ENCODE measurements around the gene CBX4.

The CBX4 gene

DNA sequence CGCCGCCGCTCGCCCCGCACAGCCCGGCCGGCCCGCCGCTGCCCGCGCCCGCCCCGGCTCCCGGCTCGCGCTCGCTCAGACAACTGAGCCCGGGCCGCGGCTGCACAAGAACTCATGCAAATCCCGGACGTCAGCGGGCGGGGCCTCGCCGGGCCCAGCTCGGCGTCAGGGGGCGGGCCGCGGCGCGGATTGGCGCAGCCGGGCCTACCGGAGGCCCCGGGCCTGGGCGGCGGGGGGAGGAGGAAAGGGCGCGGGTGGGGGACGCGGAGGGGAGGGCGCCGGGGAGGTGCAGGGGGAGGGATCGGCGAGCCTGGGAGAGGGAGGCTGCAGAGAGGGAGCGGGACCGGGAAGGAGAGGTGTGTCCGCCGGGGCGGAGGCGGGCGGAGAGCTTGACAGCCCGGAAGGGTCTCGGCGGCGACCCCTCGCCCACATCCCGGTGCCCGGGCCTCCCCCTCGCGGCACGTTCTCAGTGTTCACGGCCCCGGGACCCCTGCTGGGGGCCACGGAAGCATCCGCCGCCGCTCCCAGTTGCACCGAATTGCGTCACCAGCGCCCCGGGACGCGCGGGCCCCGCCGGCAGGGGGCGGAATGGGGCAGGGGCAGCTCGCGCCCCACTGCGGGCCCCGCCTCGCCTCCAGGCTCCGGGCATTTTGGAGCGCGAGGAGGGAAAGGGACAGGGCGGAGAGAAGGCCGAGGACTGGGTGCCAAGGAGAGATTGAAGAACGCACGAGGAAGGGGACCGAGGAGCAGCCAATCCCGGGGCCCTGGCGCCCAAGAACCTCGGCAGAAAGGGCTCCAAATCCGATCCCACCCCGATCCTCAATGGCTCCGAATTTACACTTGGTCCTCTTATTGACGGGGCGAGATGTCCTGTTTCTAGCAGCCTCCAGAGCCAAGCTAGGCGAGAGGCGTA lies at the start of gene CBX4:
CBX4 (minus strand) TSS at position 85 of the 913 bp plus-strand sequence. CDS start 189 bp downstream, outside the sequence.
- peak within 1 kb of the TSS; percentile 98 for H3K27ac Mint-ChIP-seq
- DNase-seq: peak; percentile 95

GRCh38 chr17:79888009-79888540 lies 48.8 kb upstream of the CBX4 start:
- DNase-seq: no peak
- Mint-ChIP-seq H3K4me3 (no peak overlapping the region), H3K27me3 (peaks cover 61% of the 10 kb centered on the region), H3K27ac (no peak overlapping the region), H3K36me3 (no peaks in the 10 kb centered on the region), H3K9me3 (no peaks in the 10 kb centered on the region), H3K4me1 (no peaks in the 10 kb centered on the region)
- CTCF ChIA-PET: no interaction called here

More for the DNA sequence above, at the start of gene CBX4:
- CTCF ChIA-PET: interaction anchor here (0.6 to 4.5 kb wide), 10 partner anchors 15 to 155 kb away, joined by 3 to 27 read pairs (median 6); partner anchors contain the start of gene CBX8
- peak within 1 kb of the TSS; percentile 99 for H3K4me3 Mint-ChIP-seq
- peaks cover 60% of the 10 kb centered on the region for H3K4me1 Mint-ChIP-seq
- peaks cover 23% of the 10 kb centered on the region for H3K36me3 Mint-ChIP-seq
- peaks cover 56% of the 10 kb centered on the region for H3K27me3 Mint-ChIP-seq
- H3K9me3 Mint-ChIP-seq: no peaks in the 10 kb centered on the region

DNA sequence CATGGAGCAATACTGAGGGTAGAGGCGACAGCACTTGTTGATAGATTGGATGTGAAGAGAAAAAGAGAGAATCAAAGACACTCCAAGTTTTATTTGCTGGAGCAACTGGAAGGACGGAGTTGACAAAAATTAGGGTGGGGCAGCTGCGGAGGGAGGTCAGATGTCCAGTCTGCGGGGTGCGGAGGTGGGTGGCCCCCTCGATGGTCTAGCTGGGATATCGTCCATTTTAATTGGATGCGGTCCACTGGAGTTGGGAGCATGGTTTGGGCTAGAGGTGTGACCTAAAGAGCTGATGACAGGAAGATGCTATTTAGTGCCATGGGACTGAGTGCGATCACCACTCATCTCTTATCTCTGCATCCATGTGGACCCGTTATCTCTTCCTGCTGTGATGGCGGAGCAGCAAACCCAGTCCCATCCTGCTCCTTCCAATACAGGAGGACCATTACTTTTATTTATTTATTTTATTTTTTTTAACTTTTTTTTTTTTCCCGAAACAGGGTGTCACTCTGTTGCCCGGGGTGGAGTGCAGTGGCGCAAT lies 48.3 kb upstream of the CBX4 start:
- no peak for DNase-seq
- Mint-ChIP-seq H3K4me3 (no peak overlapping the region), H3K9me3 (no peaks in the 10 kb centered on the region), H3K36me3 (no peaks in the 10 kb centered on the region), H3K27me3 (peaks cover 60% of the 10 kb centered on the region), H3K4me1 (no peaks in the 10 kb centered on the region), H3K27ac (no peak overlapping the region)
- CTCF ChIA-PET: no interaction called here

DNA sequence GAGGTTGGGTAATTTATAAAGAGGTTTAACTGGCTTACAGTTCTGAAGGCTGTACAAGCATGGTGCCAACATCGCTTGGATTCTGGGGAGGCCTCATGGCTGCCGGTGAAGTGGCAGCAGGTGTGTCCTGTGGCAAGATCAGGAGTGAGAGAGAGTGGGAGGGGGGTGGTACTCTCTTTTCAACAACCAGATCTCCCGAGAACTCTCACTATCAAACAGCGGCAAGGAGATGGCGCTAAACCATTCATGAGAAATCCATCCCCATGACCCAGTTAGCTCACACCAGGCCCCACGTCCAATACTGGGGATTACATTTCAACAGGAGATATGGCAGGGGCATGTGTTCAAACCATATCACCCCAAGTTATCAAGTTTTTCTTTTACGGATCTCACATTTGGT lies 44.0 kb upstream of the CBX4 start:
- H3K4me3 Mint-ChIP-seq: no peak overlapping the region
- H3K9me3 Mint-ChIP-seq: no peaks in the 10 kb centered on the region
- no peaks in the 10 kb centered on the region for H3K36me3 Mint-ChIP-seq
- no peak overlapping the region for H3K27ac Mint-ChIP-seq
- CTCF ChIA-PET: no interaction called here
- no peaks in the 10 kb centered on the region for H3K4me1 Mint-ChIP-seq
- no peak for DNase-seq
- H3K27me3 Mint-ChIP-seq: peaks cover 54% of the 10 kb centered on the region

GRCh38 chr17:79878329-79878947 lies 39.2 kb upstream of the CBX4 start:
- Mint-ChIP-seq H3K4me3 (no peak overlapping the region), H3K36me3 (no peaks in the 10 kb centered on the region), H3K9me3 (no peaks in the 10 kb centered on the region), H3K27me3 (peaks cover 39% of the 10 kb centered on the region), H3K4me1 (peaks cover 6% of the 10 kb centered on the region), H3K27ac (no peak overlapping the region)
- DNase-seq: no peak
- CTCF ChIA-PET: no interaction called here

- Mint-ChIP-seq H3K4me3 (no peak overlapping the region), H3K4me1 (peaks cover 12% of the 10 kb centered on the region), H3K27me3 (peaks cover 40% of the 10 kb centered on the region), H3K27ac (no peak overlapping the region), H3K36me3 (no peaks in the 10 kb centered on the region), H3K9me3 (no peaks in the 10 kb centered on the region)
- CTCF ChIA-PET: no interaction called here
- DNase-seq: no peak
These were observed 37.8 kb upstream of the CBX4 start for GRCh38 chr17:79877041-79877440.

DNA sequence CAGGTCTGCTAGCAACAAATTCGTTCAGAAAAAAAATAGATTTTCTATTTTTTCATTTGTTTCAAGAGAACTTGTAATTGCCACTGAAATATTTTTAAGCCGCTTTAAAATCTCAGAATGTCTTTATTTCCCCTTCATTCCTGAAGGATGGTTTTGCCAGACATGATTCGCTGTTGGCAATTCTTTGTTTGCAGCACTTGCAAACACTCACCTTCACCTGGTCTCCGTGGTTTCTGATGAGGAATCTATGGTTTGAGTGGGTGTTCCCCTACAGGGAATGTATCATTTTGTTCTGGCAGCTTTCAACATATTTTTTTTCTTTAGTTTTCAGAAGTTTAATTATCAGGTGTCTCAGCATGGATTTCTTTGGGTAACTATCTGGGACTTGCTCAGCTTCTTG lies 36.3 kb upstream of the CBX4 start:
- peaks cover 44% of the 10 kb centered on the region for H3K27me3 Mint-ChIP-seq
- no peak overlapping the region for H3K4me3 Mint-ChIP-seq
- no peaks in the 10 kb centered on the region for H3K36me3 Mint-ChIP-seq
- peaks cover 14% of the 10 kb centered on the region for H3K4me1 Mint-ChIP-seq
- no peaks in the 10 kb centered on the region for H3K9me3 Mint-ChIP-seq
- no peak for DNase-seq
- no peak overlapping the region for H3K27ac Mint-ChIP-seq
- CTCF ChIA-PET: no interaction called here

DNA sequence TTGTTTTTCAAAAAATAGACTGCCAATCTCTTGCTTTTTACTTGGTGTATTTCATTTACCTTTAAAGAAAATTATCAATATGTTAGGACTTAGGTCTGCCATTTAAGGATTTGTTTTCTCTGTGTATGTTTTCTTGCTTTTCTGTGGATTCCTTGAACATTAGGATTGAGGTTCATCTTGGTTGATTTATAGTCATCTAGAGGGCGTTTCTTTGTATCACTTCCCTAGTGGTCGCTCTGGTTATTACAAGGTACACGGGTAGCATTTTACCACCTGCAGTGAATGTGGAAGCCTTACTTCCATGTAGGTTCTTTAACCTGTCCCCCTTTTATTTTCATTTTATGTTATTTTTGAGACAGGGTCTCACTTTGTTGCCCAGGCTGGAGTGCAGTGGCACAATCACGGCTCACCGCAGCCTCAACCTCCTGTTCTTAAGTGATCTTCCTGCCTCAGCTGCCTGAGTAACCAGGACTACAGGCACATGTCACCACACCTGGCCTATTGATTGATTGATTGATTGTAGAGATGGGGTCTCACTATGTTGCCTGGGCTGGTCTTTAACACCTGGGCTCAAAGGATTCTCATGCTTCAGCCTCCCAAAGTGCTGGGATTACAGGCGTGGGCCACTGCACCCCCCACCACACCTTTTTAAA lies 35.2 kb upstream of the CBX4 start:
- H3K4me3 Mint-ChIP-seq: no peak overlapping the region
- CTCF ChIA-PET: interaction anchor here (1.3 kb wide), 1 partner anchor 12 kb away, joined by 5 read pairs; no protein-coding TSS in a partner anchor
- H3K4me1 Mint-ChIP-seq: peaks cover 14% of the 10 kb centered on the region
- H3K36me3 Mint-ChIP-seq: no peaks in the 10 kb centered on the region
- H3K27ac Mint-ChIP-seq: no peak overlapping the region
- peaks cover 43% of the 10 kb centered on the region for H3K27me3 Mint-ChIP-seq
- peak; percentile 42 for DNase-seq
- H3K9me3 Mint-ChIP-seq: no peaks in the 10 kb centered on the region

DNA sequence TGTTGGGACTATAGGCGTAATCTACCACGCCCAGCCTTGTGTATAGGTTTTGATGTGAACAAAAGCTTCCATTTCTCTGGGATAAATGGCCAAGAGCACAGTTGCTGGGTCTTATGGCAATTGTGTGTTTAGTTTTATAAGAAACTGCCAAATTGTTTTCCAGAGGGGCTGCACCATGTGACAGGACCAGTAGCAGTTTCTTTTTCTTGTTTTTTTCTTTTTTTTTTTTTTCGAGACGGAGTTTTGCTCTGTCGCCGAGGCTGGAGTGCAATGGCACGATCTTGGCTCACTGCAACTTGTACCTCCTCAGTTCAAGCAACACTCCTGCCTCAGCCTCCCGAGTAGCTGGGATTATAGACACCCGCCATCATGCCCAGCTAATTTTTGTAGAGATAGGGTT lies 34.3 kb upstream of the CBX4 start:
- H3K27ac Mint-ChIP-seq: no peak overlapping the region
- peaks cover 14% of the 10 kb centered on the region for H3K4me1 Mint-ChIP-seq
- no peak for DNase-seq
- H3K36me3 Mint-ChIP-seq: no peaks in the 10 kb centered on the region
- peaks cover 52% of the 10 kb centered on the region for H3K27me3 Mint-ChIP-seq
- CTCF ChIA-PET: interaction anchor here (0.6 to 1.3 kb wide), 3 partner anchors 9 to 13 kb away, joined by 3 to 5 read pairs (median 3); no protein-coding TSS in a partner anchor
- no peak overlapping the region for H3K4me3 Mint-ChIP-seq
- no peaks in the 10 kb centered on the region for H3K9me3 Mint-ChIP-seq

DNA sequence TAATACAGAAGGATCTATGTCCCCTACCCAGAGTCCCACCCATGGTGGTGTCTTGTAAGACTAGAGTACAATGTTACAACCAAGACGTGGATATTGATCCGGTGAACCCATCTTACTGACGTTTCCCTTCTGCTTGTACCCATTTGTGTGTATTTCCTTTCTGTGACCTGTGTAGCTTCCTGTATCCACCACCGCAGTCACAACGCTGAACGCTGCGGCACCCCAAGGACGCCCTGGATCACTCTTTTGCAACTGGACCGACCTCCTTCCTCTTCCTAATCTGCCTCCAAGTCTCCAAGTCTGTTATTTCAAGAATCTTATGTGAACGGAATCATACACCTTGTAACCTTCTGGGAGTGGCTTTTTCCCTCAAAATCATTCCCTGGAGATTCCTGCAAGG lies 33.5 kb upstream of the CBX4 start:
- H3K27me3 Mint-ChIP-seq: peaks cover 52% of the 10 kb centered on the region
- CTCF ChIA-PET: interaction anchor here (1.2 to 1.3 kb wide), 2 partner anchors 8 to 14 kb away, joined by 3 to 5 read pairs; no protein-coding TSS in a partner anchor
- no peak overlapping the region for H3K27ac Mint-ChIP-seq
- peaks cover 14% of the 10 kb centered on the region for H3K4me1 Mint-ChIP-seq
- H3K9me3 Mint-ChIP-seq: no peaks in the 10 kb centered on the region
- H3K36me3 Mint-ChIP-seq: no peaks in the 10 kb centered on the region
- no peak overlapping the region for H3K4me3 Mint-ChIP-seq
- no peak for DNase-seq

GRCh38 chr17:79871131-79871530 lies 31.9 kb upstream of the CBX4 start:
- peaks cover 57% of the 10 kb centered on the region for H3K27me3 Mint-ChIP-seq
- H3K27ac Mint-ChIP-seq: no peak overlapping the region

GRCh38 chr17:79870540-79870939 lies 31.3 kb upstream of the CBX4 start:
- H3K4me1 Mint-ChIP-seq: peaks cover 23% of the 10 kb centered on the region
- no peak overlapping the region for H3K27ac Mint-ChIP-seq
- H3K9me3 Mint-ChIP-seq: no peaks in the 10 kb centered on the region
- H3K27me3 Mint-ChIP-seq: peaks cover 59% of the 10 kb centered on the region
- DNase-seq: no peak
- H3K4me3 Mint-ChIP-seq: no peak overlapping the region
- CTCF ChIA-PET: no interaction called here
- H3K36me3 Mint-ChIP-seq: no peaks in the 10 kb centered on the region

More at GRCh38 chr17:79871131-79871530, 31.9 kb upstream of the CBX4 start:
- CTCF ChIA-PET: no interaction called here
- Mint-ChIP-seq H3K36me3 (no peaks in the 10 kb centered on the region), H3K4me1 (peaks cover 21% of the 10 kb centered on the region), H3K4me3 (no peak overlapping the region), H3K9me3 (no peaks in the 10 kb centered on the region)
- DNase-seq: no peak

DNA sequence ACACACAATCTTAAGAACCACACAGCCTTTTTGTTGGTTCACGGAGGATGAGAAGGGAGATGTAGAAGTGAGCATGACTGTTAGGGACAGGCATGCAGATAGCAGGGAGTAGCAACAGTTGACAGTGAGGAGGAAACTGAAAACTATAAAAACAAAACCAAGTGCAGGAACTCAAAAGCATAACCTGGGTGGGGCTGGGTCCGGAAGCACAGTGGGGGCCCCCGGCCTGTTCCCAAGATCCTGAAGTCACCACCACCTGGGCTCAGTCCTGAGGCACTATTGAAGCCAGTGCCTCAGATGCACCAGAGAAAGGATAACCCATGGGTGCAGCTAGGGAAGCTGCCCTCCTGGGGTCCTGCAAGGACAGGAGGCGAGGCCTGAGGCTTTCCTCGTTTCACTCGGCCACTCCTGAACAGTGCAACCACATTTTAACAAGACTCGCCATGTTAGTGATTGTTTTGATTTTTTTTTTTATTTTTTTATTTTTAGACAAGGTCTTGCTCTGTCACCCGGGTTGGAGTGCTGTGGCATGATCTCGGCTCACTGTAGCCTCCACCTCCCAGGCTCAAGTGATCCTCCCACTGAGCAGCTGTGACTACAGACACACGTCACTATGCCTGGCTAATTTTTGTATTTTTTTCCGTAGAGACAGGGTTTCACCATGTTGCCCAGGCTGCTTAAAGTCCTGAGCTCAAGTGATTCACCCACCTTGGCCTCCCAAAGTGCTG lies 27.7 kb upstream of the CBX4 start:
- Mint-ChIP-seq H3K9me3 (no peaks in the 10 kb centered on the region), H3K36me3 (no peaks in the 10 kb centered on the region), H3K4me1 (peaks cover 12% of the 10 kb centered on the region), H3K27ac (peak overlapping the region; percentile 83), H3K4me3 (no peak overlapping the region), H3K27me3 (peaks cover 81% of the 10 kb centered on the region)
- CTCF ChIA-PET: interaction anchor here (1.2 kb wide), 1 partner anchor 103 kb away, joined by 3 read pairs; no protein-coding TSS in a partner anchor
- no peak for DNase-seq
